T-helper 2 cell (primary cell): ENCODE data around the gene EFNA1.
"Not testable (repeated sequence)": the region's sequence is repeated elsewhere in the genome, so short reads cannot be mapped to it uniquely, and the experiment has no call there.

Experiments
- DNase-seq, 5 experiments: peaks; one replicate each; pipeline versions ENCODE4 v3.0.0 to v3.0.0-alpha.2; 2012 to 2022

The EFNA1 gene

GRCh38 chr1:155092641-155093040 lies 35.0 kb upstream of the EFNA1 start:
- DNase-seq, result no peak

- no peak for DNase-seq
These were observed 33.6 kb upstream of the EFNA1 start for GRCh38 chr1:155093911-155094621.

- DNase-seq, result no peak
These were observed 33.1 kb upstream of the EFNA1 start for GRCh38 chr1:155094622-155094948.

- no peak for DNase-seq
These were observed 28.3 kb upstream of the EFNA1 start for GRCh38 chr1:155099331-155099730.

- no peak for DNase-seq
These were observed 24.4 kb upstream of the EFNA1 start for GRCh38 chr1:155103325-155103724.

- no peak for DNase-seq
These were observed 22.8 kb upstream of the EFNA1 start for GRCh38 chr1:155104605-155105534.

- no peak for DNase-seq
These were observed 22.1 kb upstream of the EFNA1 start for GRCh38 chr1:155105604-155106011.

- DNase-seq, result no peak
These were observed 20.8 kb upstream of the EFNA1 start for GRCh38 chr1:155106862-155107261.

GRCh38 chr1:155107309-155108264 lies 20.1 kb upstream of the EFNA1 start:
- DNase-seq, result no peak

- no peak for DNase-seq
These were observed 19.4 kb upstream of the EFNA1 start for GRCh38 chr1:155108296-155108695.

- DNase-seq, result no peak
These were observed 17.3 kb upstream of the EFNA1 start for GRCh38 chr1:155110381-155110780.

- no peak for DNase-seq
These were observed 16.9 kb upstream of the EFNA1 start for GRCh38 chr1:155110826-155111225.

- DNase-seq, result no peak
These were observed 14.2 kb upstream of the EFNA1 start for GRCh38 chr1:155113450-155113980.

- no peak for DNase-seq
These were observed 11.4 kb upstream of the EFNA1 start for GRCh38 chr1:155116113-155116764.

GRCh38 chr1:155117610-155118009 lies 10.1 kb upstream of the EFNA1 start:
- DNase-seq, result no peak

- DNase-seq, result not testable (repeated sequence)
These were observed 9.6 kb upstream of the EFNA1 start for GRCh38 chr1:155118090-155118489.

GRCh38 chr1:155120253-155120652 lies 7.4 kb upstream of the EFNA1 start:
- no peak for DNase-seq

GRCh38 chr1:155121249-155121648 lies 6.4 kb upstream of the EFNA1 start:
- DNase-seq, result no peak

GRCh38 chr1:155122308-155122707 lies 5.4 kb upstream of the EFNA1 start:
- no peak for DNase-seq

GRCh38 chr1:155123801-155124200 lies 3.9 kb upstream of the EFNA1 start:
- DNase-seq, result no peak

- DNase-seq, result no peak
These were observed 2.9 kb upstream of the EFNA1 start for GRCh38 chr1:155124503-155125463.
